ENCODE results near the gene FRZB.

Gene FRZB

DNA sequence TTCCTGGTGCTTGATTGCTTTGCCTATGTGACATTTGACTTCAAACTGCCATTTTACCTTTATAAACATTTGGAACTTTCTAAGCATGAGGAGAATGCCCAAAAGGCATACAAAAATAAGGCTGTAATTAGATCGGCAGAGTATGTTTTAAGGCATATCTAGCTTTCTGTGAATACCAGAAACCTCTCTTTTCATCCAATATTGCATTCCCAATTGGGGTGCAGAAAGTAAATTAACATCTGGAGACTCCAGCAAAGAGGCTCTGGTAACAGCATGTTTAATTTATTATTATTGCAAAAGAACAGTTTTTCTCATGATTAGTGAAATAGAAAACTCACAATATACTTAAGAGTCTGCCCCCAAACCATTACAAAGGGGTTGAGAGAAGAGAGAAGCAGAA, 32.1 kb downstream of the FRZB start:
- DNase-seq (ENCODE audit: low read depth), result no peak

- no peak for DNase-seq (ENCODE audit: low read depth)
Observed at GRCh38 chr2:182833084-182833854, 33.2 kb downstream of the FRZB start.

DNA sequence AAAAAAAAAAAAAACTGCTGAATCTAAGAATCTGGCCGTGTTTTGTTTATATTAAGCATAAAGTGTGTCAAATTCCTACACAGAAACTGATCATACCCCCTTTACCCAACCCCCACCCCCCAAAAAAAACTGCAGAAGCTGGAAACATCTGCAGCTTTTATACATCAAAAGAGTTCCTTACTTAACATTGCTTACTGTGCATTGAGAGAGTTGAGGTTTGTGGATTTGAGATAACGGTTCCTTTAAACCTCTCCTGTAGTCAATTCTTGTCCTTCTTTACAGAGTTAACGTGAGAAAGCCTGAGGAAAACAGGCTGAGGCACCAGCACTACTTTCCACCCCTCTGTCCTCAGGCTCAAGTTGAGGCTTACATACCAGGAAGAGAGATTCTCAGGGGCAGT, 34.5 kb downstream of the FRZB start:
- DNase-seq (ENCODE audit: low read depth), result no peak

- DNase-seq (ENCODE audit: low read depth), result no peak
Observed at GRCh38 chr2:182831101-182831500, 35.3 kb downstream of the FRZB start.

- DNase-seq (ENCODE audit: low read depth), result no peak
Observed at GRCh38 chr2:182827182-182827879, 39.1 kb downstream of the FRZB start.

GRCh38 chr2:182826496-182826895, 39.9 kb downstream of the FRZB start:
- no peak for DNase-seq (ENCODE audit: low read depth)

GRCh38 chr2:182826064-182826463, 40.4 kb downstream of the FRZB start:
- no peak for DNase-seq (ENCODE audit: low read depth)

GRCh38 chr2:182824767-182825158, 41.7 kb downstream of the FRZB start:
- DNase-seq (ENCODE audit: low read depth), result no peak

- DNase-seq (ENCODE audit: low read depth), result no peak
Observed at GRCh38 chr2:182824056-182824766, 42.2 kb downstream of the FRZB start.

- DNase-seq (ENCODE audit: low read depth), result no peak
Observed at GRCh38 chr2:182822733-182823132, 43.7 kb downstream of the FRZB start.

GRCh38 chr2:182821182-182821581, 45.3 kb downstream of the FRZB start:
- DNase-seq (ENCODE audit: low read depth), result no peak

DNA sequence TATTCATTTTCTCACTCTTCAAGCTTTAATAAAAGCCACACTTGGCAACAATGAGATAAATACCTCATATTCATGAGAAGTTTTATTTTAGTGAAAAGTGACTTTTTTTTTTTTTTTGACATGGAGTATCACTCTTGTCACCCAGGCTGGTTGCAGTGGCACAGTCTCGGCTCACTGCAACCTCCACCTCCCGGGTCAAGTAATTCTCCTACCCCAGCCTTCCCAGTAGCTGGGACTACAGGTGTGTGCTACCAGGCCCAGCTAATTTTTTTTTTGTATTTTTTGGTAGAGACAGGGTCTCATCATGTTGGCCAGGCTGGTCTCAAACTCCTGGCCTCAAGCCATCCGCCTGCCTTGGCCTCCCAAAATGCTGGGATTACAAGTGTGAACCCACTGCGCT, 47.0 kb downstream of the FRZB start:
- no peak for DNase-seq (ENCODE audit: low read depth)

- DNase-seq (ENCODE audit: low read depth), result no peak
Observed at GRCh38 chr2:182818925-182819324, 47.5 kb downstream of the FRZB start.

- DNase-seq (ENCODE audit: low read depth), result no peak
Observed at GRCh38 chr2:182818501-182818900, 47.9 kb downstream of the FRZB start.

GRCh38 chr2:182817558-182817957, 48.9 kb downstream of the FRZB start:
- DNase-seq (ENCODE audit: low read depth), result no peak

- DNase-seq (ENCODE audit: low read depth), result no peak
Observed at GRCh38 chr2:182816866-182817265, 49.6 kb downstream of the FRZB start.

- no peak for DNase-seq (ENCODE audit: low read depth)
Observed at GRCh38 chr2:182814804-182815203, 51.6 kb downstream of the FRZB start.

DNA sequence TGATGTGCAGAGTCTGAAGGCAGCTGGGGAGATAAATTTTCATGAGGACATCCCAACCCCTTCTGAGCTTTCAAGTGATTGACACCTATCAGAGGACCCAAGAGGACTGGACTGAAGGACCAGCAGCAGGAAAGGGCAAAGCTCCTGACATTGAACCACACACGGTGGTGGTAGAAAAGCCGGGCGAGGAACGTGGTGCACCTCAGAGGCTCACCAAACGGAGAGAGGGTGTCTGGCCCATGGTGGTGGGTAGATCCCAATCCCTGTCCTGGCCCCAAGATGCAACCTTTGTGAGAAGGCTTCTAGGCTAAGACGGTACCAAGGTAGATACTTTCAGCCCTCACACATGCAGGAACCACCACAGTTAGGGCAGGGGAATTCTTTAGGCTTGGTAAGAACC, 52.1 kb downstream of the FRZB start:
- DNase-seq (ENCODE audit: low read depth), result no peak

DNA sequence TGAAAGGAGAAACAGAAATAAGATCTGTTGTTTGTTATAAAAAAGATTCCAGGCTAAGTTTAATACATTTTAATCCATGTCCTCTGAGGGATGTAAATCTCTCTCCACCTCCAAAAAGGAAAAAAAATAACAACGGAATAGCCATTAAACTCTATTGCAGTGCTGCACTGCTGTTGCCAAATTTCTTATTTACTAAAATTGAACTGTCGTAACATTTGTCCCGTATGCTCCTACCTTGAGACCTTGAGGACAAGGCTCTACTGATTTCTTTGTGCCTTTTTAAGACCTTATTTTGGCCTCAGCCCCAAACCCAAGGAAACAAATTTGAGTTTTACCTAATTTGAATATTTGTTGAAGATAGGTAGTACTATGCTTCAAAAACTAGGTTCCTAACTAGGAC, 56.4 kb downstream of the FRZB start:
- no peak for DNase-seq (ENCODE audit: low read depth)

GRCh38 chr2:182807319-182807718, 59.1 kb downstream of the FRZB start:
- DNase-seq (ENCODE audit: low read depth), result no peak

- DNase-seq (ENCODE audit: low read depth), result no peak
Observed at GRCh38 chr2:182804128-182804527, 62.3 kb downstream of the FRZB start.

DNA sequence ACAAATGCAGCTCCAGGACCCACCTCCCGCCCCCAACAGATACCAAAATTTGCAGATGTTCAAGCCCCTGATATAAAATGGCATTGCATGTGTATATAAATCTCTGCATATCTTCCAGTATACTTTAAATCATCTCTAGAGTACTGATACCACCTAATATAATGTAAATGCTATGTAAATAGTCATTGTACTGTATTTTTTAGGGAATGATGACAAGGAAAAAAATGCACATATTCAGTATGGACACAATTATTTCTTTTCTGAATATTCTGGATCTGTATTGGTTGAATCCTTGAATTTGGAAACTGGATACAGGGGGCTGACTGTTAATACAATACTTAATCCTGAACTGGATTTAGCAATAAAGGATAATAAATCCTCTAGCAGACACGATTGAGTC, 67.7 kb downstream of the FRZB start:
- DNase-seq (ENCODE audit: low read depth), result no peak

DNA sequence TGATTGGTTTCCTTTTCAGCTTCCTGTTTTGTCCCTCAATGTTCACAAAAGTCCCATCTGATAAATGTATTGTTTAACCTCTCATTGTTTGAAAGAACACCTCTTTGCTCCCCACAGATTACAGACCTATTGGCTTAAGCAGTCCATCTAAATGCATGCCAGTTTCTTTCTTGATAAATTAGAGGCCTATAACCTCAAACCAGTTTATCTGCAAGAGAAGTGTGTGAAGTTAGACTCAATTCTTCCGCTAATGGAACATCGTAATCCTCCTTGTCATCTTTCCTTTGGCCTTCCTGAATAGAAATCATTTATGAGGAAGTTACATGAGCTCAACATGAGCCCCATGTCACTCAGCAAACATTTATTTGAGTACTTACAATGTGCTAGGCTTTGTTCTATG, 74.0 kb downstream of the FRZB start:
- no peak for DNase-seq (ENCODE audit: low read depth)

Measured in HS-5 (cell line).